ENCODE results near the gene AGPAT4. TPM values are rescaled to one million over a fixed set of nuclear protein-coding genes. Genes with fewer than 3 reads are reported as not detected.

AGPAT4 gene
- polyA plus RNA-seq, 1 of the 3 experiments (the other 2 are of a cell fraction): 3.9 TPM

DNA sequence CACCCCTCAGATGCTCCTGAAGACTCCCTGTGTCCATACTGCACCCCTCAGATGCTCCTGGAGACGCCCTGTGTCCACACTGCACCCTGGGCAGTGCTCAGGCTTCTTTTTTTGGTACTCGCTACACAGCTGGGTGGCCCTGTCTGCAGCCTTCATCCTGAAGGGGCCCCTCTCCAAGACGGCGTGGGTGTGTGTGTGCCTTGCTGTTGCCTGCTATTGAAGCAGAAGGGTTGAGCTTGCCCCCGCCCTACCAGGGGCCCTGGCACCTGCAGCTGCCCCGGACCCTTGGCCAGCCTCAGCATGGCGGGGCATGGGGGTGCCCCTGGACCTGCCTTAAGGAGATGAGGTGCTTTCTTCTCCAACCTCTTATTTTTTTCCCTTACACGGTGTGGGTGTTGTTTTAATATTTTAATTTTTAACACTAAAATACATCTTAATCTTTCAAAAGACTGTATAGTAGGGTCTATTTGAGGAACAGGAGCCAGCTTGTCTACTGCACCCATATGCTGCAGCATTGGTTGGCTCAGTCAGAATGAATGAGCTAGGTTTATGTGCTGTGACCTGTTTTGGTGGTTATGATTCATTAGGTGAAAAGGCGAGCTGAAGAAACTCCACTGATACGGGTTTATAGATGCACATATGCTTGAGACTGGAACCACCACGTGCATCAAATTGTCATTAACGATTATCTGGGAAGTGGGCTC, 135.9 kb downstream of the AGPAT4 start:
- Histone ChIP-seq H4K20me1 (ENCODE audit: insufficient read depth) (no peaks in the 10 kb centered on the region), H3K27ac (ENCODE audit: low read depth in 2 of 2, low read length in 1 of 2) (no peak overlapping the region), H3K4me3 (ENCODE audit: low read depth in 2 of 2, low read length in 1 of 2) (no peak overlapping the region), H3K9me3 (no peaks in the 10 kb centered on the region), H3K4me1 (ENCODE audit: control insufficient read depth in 1 of 2, insufficient read depth in 2 of 2, low read depth in 1 of 2, low read length in 1 of 2) (no peaks in the 10 kb centered on the region), H3K4me2 (no peak overlapping the region), H3K27me3 (ENCODE audit: insufficient read depth) (no peaks in the 10 kb centered on the region), H2AFZ (ENCODE audit: low read depth) (no peak overlapping the region), H3K79me2 (ENCODE audit: insufficient read depth) (no peaks in the 10 kb centered on the region), H3K9ac (no peak overlapping the region), H3F3A (replicated peaks; ENCODE audit: insufficient read depth) (no peaks in the 10 kb centered on the region), H3K36me3 (replicated peaks in 1 of 2; ENCODE audit: control insufficient read depth in 1 of 2, insufficient read depth in 2 of 2, low read length in 1 of 2) (peaks cover 0 to 9% of the 10 kb centered on the region in 2 experiments), H3K9me2 (no peaks in the 10 kb centered on the region)
- 89% methylated on average over 6 of the region's 12 CpGs for WGBS (ENCODE audit: low lambda C conversion rate)
- TF ChIP-seq, protein P1, sequence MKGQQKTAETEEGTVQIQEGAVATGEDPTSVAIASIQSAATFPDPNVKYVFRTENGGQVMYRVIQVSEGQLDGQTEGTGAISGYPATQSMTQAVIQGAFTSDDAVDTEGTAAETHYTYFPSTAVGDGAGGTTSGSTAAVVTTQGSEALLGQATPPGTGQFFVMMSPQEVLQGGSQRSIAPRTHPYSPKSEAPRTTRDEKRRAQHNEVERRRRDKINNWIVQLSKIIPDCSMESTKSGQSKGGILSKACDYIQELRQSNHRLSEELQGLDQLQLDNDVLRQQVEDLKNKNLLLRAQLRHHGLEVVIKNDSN (IDR thresholded peaks at IDR 0.05; ENCODE audit: borderline replicate concordance, low read depth): no peak
- TF ChIP-seq GABPA (IDR thresholded peaks at IDR 0.05; ENCODE audit: low read depth): no peak
- TF ChIP-seq NFIC (IDR thresholded peaks at IDR 0.05; ENCODE audit: borderline replicate concordance): no peak
- no peak for TF ChIP-seq SMC3 (IDR thresholded peaks at IDR 0.05; ENCODE audit: low read depth, low read length)
- TF ChIP-seq, protein P2, sequence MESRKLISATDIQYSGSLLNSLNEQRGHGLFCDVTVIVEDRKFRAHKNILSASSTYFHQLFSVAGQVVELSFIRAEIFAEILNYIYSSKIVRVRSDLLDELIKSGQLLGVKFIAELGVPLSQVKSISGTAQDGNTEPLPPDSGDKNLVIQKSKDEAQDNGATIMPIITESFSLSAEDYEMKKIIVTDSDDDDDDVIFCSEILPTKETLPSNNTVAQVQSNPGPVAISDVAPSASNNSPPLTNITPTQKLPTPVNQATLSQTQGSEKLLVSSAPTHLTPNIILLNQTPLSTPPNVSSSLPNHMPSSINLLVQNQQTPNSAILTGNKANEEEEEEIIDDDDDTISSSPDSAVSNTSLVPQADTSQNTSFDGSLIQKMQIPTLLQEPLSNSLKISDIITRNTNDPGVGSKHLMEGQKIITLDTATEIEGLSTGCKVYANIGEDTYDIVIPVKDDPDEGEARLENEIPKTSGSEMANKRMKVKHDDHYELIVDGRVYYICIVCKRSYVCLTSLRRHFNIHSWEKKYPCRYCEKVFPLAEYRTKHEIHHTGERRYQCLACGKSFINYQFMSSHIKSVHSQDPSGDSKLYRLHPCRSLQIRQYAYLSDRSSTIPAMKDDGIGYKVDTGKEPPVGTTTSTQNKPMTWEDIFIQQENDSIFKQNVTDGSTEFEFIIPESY (IDR thresholded peaks at IDR 0.05; ENCODE audit: borderline replicate concordance, low read depth): no peak
- no peak for TF ChIP-seq FOXM1 (IDR thresholded peaks at IDR 0.05; ENCODE audit: low read depth)
- no peak for TF ChIP-seq SIN3A (IDR thresholded peaks at IDR 0.05; ENCODE audit: borderline replicate concordance, low read depth, low read length)
- TF ChIP-seq, protein P3, sequence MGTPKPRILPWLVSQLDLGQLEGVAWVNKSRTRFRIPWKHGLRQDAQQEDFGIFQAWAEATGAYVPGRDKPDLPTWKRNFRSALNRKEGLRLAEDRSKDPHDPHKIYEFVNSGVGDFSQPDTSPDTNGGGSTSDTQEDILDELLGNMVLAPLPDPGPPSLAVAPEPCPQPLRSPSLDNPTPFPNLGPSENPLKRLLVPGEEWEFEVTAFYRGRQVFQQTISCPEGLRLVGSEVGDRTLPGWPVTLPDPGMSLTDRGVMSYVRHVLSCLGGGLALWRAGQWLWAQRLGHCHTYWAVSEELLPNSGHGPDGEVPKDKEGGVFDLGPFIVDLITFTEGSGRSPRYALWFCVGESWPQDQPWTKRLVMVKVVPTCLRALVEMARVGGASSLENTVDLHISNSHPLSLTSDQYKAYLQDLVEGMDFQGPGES (IDR thresholded peaks at IDR 0.05; ENCODE audit: low read depth, low read length): no peak
- TF ChIP-seq, protein P4, sequence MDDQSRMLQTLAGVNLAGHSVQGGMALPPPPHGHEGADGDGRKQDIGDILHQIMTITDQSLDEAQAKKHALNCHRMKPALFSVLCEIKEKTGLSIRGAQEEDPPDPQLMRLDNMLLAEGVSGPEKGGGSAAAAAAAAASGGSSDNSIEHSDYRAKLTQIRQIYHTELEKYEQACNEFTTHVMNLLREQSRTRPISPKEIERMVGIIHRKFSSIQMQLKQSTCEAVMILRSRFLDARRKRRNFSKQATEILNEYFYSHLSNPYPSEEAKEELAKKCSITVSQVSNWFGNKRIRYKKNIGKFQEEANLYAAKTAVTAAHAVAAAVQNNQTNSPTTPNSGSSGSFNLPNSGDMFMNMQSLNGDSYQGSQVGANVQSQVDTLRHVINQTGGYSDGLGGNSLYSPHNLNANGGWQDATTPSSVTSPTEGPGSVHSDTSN (IDR thresholded peaks at IDR 0.05): no peak
- TF ChIP-seq, protein P5, sequence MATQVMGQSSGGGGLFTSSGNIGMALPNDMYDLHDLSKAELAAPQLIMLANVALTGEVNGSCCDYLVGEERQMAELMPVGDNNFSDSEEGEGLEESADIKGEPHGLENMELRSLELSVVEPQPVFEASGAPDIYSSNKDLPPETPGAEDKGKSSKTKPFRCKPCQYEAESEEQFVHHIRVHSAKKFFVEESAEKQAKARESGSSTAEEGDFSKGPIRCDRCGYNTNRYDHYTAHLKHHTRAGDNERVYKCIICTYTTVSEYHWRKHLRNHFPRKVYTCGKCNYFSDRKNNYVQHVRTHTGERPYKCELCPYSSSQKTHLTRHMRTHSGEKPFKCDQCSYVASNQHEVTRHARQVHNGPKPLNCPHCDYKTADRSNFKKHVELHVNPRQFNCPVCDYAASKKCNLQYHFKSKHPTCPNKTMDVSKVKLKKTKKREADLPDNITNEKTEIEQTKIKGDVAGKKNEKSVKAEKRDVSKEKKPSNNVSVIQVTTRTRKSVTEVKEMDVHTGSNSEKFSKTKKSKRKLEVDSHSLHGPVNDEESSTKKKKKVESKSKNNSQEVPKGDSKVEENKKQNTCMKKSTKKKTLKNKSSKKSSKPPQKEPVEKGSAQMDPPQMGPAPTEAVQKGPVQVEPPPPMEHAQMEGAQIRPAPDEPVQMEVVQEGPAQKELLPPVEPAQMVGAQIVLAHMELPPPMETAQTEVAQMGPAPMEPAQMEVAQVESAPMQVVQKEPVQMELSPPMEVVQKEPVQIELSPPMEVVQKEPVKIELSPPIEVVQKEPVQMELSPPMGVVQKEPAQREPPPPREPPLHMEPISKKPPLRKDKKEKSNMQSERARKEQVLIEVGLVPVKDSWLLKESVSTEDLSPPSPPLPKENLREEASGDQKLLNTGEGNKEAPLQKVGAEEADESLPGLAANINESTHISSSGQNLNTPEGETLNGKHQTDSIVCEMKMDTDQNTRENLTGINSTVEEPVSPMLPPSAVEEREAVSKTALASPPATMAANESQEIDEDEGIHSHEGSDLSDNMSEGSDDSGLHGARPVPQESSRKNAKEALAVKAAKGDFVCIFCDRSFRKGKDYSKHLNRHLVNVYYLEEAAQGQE (IDR thresholded peaks at IDR 0.05; ENCODE audit: low read depth, low read length): no peak
- no peak for TF ChIP-seq EZH2phosphoT487 (IDR thresholded peaks at IDR 0.05; ENCODE audit: borderline replicate concordance, low read depth)
- TF ChIP-seq, protein P6, sequence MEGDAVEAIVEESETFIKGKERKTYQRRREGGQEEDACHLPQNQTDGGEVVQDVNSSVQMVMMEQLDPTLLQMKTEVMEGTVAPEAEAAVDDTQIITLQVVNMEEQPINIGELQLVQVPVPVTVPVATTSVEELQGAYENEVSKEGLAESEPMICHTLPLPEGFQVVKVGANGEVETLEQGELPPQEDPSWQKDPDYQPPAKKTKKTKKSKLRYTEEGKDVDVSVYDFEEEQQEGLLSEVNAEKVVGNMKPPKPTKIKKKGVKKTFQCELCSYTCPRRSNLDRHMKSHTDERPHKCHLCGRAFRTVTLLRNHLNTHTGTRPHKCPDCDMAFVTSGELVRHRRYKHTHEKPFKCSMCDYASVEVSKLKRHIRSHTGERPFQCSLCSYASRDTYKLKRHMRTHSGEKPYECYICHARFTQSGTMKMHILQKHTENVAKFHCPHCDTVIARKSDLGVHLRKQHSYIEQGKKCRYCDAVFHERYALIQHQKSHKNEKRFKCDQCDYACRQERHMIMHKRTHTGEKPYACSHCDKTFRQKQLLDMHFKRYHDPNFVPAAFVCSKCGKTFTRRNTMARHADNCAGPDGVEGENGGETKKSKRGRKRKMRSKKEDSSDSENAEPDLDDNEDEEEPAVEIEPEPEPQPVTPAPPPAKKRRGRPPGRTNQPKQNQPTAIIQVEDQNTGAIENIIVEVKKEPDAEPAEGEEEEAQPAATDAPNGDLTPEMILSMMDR (IDR thresholded peaks at IDR 0.05): no peak
- no peak for TF ChIP-seq FOXJ3 (CRISPR knock-in tag; IDR thresholded peaks at IDR 0.05)
- TF ChIP-seq RXRA (IDR thresholded peaks at IDR 0.05; ENCODE audit: borderline replicate concordance, low read depth): no peak
- no peak for TF ChIP-seq RCOR1 (IDR thresholded peaks at IDR 0.05; ENCODE audit: low read length)
- ChIA-PET POLR2A (no interaction called here), CTCF (interaction anchor here (0.7 to 1.1 kb wide), 3 partner anchors 36 to 235 kb away, joined by 3 to 4 read pairs (median 3); no protein-coding TSS in a partner anchor)
- DNase-seq: no peak
